ENCODE data around the gene PACSIN1. TPM values are rescaled to one million over a fixed set of nuclear protein-coding genes. Genes with fewer than 3 reads are reported as not detected.

Gene PACSIN1, protein sequence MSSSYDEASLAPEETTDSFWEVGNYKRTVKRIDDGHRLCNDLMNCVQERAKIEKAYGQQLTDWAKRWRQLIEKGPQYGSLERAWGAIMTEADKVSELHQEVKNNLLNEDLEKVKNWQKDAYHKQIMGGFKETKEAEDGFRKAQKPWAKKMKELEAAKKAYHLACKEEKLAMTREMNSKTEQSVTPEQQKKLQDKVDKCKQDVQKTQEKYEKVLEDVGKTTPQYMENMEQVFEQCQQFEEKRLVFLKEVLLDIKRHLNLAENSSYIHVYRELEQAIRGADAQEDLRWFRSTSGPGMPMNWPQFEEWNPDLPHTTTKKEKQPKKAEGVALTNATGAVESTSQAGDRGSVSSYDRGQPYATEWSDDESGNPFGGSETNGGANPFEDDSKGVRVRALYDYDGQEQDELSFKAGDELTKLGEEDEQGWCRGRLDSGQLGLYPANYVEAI
- 1.1 TPM for polyA plus RNA-seq (2012; ENCODE audit: insufficient read depth, insufficient read length)

DNA sequence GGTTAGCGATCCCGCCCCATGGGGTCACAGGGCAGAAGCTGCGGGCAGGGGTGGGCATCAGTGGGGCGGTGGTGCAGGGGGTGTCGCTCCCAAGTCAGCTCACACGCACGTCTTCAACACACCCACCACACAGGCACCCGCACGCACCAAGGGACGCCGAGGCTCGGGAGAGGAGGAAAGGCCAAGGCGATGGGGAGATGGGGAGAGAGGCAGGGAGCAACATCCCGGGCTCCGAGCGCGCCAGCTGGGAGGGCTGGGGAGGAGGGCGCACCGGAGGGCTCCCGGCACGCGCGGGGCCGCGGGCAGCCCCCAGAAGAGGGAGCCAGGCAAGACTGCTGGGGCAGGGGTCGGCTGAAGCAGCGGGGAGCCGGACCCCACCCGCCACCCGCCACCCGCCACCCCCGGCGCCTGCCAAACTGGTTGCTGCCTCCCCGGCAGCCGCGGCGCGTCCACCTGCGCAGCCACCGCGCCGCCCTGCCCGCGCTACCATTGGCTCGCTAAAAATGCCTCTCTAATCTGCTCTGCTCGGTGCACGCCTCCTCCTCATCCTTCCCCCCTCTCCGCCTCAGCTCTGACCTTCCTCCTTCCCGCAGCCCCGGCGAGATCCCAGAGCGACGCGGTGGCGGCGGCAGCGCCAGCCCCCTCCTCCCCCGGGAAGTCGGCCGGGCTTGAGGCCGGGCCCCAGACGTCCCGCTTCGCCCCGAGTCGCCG lies at the start of gene PACSIN1:
Gene PACSIN1, plus strand, starts transcription at position 546 of the 711 bp plus-strand sequence. CDS start 60,230 bp downstream, outside the sequence.
- peak within 1 kb of the TSS; percentile 27 for H3K4me3 ChIP-seq (ENCODE audit: low read length)
- DNase-seq (ENCODE audit: low read depth, low spot score) = no peak

DNA sequence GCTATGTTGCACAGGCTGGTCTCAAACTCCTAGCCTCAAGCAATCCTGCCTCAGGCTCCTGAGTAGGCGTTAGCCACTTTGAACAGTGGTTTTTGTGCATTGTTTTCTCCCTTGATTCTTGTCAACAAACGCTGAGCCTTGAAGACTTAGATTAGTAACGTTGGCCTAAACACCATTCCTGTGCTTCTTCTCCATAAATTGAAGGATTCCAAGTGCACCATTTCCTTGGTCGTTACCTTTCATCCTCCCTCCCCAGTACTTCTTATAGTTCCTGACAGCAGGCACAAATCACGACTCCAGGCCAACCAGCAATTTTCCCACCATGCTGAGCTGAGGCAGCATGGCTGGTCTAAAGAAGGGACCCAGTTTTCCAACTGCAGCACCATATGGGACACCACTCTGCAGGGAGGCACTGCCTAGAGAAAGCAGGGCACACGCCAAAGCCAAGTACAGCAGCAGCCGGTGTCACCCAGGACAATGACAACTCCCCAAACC lies 49.0 kb upstream of the PACSIN1 start:
- H3K4me3 ChIP-seq (ENCODE audit: low read length) = no peak overlapping the region
- DNase-seq (ENCODE audit: low read depth, low spot score) = no peak

DNA sequence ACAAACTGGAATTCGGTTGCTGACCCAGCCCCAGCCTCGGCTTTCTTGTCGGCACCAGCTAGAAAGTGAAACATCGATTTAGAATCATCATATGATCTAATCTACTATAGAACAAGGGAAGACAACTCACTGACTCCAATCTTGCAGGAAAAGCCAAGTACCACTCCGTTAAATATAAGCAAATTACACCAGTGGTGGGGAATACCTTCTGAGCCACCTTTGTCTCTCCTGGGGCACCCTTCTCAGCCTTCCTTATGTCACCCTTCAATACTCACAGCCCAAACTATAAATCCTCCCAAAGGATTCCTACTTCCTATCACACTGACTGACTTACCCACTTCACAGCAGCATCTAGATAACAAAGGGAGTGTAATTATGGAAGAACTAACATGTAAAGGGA lies 47.5 kb upstream of the PACSIN1 start:
- DNase-seq (ENCODE audit: low read depth, low spot score) = no peak
- no peak overlapping the region for H3K4me3 ChIP-seq (ENCODE audit: low read length)

DNA sequence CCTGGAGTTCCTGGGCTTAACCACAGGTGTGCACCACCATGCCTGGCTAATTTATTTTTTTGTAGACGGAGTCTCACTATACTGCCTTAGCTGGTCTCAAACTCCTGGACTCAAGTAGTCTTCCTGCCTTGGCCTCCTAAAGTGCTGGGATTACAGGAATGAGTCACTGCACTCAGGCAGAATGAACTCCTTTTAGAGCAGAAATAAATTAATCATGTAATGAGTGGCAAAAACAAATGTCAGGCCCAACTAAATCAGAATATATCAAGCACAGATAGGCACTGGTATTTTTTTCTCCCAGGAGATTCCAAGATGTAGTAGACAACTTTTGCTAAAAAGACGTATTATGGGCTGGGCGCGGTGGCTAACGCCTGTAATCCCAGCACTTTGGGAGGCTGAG lies 42.6 kb upstream of the PACSIN1 start:
- no peak for DNase-seq (ENCODE audit: low read depth, low spot score)
- H3K4me3 ChIP-seq (ENCODE audit: low read length) = no peak overlapping the region

DNA sequence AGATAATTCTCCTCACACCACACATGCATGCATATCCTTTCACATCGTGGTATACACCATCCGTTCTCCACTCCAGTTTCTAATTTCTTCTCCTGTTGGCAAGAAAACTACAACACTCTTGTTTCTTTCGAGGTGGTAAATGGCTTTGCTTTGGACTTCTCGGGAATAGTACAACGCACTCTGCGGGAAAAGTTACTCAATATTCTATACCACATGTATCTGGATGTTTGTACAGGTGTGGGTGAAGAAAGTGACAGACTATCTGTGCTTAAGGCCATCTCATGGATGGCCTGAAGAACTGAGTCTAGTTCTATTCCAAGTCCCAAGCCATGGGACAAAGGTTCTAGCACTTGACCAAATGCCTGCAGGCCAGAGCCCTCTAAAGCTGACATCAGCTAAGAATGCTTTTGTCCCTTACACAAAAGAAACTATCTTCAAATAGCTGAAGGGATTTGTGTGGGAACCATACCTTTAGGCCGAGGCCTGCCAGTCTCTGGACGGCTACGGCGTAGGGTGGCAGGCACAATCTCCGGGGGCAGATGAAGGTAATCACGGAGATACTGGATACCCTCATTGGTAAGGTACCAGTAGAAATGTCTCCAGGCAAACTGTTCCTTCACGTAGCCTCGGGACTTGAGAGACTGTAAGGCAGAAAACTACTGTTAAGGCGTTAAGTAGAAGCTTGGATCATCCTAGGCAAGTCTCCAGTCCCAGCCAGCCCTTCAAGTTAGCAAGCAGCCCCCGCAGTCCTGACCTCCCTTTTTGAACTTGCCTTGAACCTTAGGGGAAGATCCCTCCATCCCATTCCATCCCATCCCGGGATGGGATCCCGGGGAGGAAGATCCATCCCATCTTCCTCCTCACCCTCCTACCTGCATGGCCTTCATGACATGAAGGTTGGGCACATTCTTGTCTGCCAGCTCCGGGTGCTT lies 41.4 kb upstream of the PACSIN1 start:
- H3K4me3 ChIP-seq (ENCODE audit: low read length) = peak overlapping the region; percentile 99
- DNase-seq (ENCODE audit: low read depth, low spot score) = no peak

DNA sequence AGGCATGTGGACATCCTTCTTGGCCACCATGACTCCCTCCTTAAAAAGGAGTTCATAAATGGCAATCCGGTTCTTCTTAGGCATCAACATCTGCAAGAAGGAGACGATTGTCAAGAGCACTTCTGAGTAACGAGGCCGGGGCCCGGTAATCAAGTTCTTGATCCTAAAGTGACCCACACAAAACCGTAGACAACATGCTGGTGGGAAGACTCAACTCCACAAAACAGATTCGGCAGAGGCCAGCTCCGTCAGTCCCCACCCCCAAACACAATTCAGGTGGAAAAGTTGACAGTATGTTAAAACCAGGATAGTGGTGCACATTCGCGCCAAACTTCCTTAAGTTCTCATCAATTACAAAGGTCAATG lies 40.8 kb upstream of the PACSIN1 start:
- DNase-seq (ENCODE audit: low read depth, low spot score) = no peak
- H3K4me3 ChIP-seq (ENCODE audit: low read length) = peak overlapping the region; percentile 99

DNA sequence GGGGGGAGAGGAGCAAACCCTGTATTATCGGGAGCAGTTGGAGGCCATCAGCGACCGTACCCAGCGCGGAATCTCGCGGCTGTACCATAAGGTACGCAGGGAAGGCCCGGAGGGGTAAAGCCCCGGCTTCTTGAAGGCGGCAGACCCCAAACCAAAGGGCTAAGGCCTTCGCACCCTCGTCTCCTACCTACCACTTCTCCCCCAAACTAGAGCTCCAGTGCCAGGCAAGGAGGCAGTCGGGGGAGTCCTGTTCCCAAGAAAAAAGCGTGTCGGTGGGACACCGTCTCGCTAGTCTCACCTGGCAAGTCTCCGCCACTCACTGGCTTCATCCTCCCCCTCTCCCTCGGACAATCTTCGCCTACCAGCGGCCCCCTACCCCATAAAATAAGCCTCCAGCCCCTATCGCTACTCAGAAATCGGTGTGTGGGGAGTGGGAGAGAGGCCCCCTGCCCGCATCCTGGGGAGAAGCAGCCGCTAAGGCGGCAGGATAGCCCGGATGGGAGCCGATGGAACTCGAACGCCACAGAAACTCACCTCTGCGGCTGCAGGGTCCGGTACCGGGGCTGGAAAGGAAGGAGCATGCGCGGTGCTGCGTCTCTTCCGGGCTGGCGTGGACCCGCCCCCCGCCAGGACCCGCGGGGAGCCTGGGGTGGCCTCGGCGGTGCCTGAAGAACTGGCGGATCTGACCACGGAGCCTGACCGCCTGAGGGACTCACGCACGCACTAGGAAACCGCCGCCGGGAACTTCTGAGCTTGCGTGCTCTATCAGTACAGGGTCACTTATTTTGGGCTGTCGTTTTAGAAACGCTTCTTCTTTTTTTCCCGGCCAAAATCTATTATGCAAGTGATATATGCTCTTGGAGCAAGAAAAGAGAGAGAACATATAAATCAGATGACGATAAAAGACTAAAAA lies 40.1 kb upstream of the PACSIN1 start, which contains the start of gene RPS10:
Gene RPS10, minus strand, starts transcription at position 572 of the 913 bp plus-strand sequence. CDS start 848 bp downstream, outside the sequence.
- DNase-seq (ENCODE audit: low read depth, low spot score) = peak; percentile 78
- H3K4me3 ChIP-seq (ENCODE audit: low read length) = peak within 1 kb of the TSS; percentile 99

DNA sequence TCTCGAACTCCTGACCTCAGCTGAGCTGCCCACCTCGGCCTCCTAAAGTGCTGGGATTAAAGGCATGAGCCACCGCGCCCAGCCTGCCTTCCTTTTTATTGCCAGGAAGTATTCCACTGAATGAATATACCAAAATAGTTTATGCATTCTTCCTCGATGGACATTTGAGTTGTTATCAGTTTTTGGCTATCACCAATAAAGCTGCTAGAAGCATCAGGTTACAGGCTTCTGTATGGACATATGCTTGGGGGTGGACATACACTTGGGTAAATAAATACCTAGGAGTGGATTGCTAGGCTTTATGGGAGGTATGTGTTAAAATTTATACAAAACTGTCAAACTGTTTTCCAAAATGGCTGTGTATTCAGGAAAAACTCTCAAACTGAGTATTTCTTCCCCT lies 30.0 kb upstream of the PACSIN1 start:
- no peak overlapping the region for H3K4me3 ChIP-seq (ENCODE audit: low read length)
- no peak for DNase-seq (ENCODE audit: low read depth, low spot score)

DNA sequence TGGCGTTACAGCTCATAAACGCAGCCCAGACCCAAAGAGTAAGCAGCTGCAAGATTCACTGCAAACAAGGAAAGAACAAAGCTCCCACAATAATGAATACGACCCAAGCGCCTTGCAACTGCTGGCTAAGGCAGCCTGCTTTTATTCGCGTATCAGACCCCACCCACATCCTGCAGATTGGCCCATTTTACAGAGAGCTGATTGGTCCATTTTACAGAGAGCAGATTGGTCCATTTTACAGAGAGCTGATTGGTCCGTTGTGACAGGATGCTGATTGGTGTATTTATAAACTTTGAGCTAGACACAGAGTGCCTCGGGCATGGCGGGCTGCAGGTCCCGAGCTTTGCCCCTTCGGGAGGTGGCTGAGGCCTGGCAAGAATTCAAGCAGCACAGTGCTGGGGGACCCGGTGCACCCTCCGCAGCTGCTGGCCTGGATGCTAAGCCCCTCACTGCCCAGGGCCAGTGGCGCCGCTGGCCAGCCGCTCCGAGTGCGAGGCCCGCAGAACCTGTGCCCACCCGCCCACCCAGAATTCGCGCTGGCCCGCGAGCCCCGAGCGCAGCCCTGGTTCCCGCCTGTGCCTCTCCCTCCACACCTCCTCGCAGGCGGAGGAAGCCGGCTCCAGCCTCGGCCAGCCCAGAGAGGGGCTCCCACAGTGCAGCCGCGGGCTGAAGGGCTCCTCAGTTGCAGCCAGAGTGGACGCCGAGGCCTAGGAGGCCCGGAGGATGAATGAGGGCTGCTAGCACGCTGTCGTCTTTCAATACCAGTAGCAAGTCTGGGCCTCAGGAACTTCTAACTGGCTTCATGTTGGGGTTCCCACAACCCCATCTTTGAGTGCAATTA lies 28.9 kb upstream of the PACSIN1 start:
- DNase-seq (ENCODE audit: low read depth, low spot score) = no peak
- no peak overlapping the region for H3K4me3 ChIP-seq (ENCODE audit: low read length)

DNA sequence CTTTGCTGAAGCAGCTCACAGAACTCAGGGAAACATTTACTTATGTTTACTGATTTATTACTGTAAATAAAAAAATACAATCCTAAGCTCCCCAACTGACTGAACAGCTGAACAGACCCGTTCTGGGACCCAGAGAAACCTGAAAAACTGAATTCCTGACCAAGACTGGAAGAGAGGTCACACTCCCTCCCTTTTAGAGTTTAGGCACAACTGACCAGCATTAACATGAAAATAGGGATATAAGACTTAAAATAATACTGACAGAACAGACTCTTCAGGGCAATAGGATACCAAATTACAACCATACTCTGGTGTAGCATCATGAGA lies 28.3 kb upstream of the PACSIN1 start:
- no peak for DNase-seq (ENCODE audit: low read depth, low spot score)
- no peak overlapping the region for H3K4me3 ChIP-seq (ENCODE audit: low read length)

DNA sequence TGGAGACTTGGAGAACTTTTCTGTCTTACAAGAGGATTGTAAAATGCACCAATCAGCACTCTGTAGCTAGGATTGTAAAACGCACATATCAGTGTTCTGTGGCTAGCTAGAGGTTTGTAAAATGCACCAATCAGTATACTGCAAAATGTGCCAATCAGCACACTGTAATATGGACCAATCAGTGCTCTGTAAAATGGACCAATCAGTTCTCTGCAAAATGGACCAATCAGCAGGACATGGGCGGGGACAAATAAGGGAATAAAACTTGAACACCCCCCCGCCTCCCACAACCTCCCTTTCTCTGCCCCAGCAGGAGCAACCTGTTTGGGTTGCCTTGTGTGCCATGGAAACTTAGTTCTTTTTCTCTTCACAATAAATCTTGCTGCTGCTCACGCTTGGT lies 27.2 kb upstream of the PACSIN1 start:
- H3K4me3 ChIP-seq (ENCODE audit: low read length) = no peak overlapping the region
- no peak for DNase-seq (ENCODE audit: low read depth, low spot score)

DNA sequence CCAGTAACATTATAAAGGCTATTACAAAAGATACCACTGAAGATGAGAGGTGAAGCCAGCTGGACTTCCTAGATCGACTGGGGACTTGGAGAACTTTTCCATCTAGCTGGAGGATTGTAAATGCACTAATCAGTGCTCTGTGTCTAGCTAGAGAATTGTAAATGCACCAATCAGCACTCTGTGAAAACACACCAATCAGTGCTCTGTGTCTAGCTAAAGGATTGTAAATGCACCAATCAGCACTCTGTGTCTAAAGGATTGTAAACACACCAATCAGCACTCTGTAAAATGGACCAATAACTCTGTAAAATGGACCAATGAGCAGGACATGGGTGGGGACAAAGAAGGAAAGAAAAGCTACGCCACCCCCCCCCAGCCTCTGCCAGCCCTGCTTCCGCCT lies 26.4 kb upstream of the PACSIN1 start:
- no peak overlapping the region for H3K4me3 ChIP-seq (ENCODE audit: low read length)
- DNase-seq (ENCODE audit: low read depth, low spot score) = no peak

DNA sequence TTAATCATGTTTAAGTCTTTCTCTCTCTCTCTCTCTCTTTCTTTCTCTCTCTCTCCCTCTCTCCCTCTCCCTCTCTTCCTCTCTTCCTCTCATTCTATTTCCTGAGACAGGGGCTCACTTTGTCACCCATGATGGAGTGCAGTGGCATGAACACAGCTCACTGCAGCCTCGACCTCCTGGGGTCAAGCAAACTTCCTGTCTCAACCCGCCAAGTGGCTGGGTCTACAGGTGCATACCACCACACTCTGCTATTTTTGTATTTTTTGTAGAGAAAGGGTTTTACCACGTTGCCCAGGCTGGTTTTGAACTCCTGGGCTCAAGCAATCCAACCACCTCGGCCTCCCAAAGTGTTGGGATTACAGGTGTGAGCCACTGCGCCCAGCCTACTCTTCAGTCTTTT lies 24.4 kb upstream of the PACSIN1 start:
- no peak overlapping the region for H3K4me3 ChIP-seq (ENCODE audit: low read length)
- DNase-seq (ENCODE audit: low read depth, low spot score) = no peak

DNA sequence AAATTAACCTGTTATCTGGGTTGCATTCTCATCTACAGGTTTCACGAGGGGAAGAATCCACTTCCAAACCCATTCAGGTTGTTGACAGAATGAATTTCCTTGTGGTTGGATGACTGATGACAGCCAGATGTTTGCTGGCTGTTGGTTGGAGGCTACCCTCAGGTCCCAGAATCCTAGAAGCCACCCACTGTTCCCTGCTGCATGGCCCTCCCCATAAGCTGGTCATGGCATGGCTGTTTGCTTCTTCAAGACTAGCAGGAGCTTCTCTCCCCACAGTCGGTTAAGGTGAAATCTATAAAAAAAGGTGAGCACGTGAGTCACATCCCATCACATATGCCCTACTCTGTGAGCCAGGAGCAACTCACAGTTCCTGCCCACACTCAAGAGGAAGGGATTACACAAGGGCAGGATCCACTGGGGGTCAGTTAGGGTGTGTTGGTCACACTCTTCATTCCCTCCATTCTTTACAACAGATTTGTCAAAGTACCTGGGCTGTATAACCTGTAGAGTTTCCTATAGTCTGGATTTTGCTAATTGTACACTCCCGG lies 20.5 kb upstream of the PACSIN1 start:
- no peak for DNase-seq (ENCODE audit: low read depth, low spot score)
- no peak overlapping the region for H3K4me3 ChIP-seq (ENCODE audit: low read length)

DNA sequence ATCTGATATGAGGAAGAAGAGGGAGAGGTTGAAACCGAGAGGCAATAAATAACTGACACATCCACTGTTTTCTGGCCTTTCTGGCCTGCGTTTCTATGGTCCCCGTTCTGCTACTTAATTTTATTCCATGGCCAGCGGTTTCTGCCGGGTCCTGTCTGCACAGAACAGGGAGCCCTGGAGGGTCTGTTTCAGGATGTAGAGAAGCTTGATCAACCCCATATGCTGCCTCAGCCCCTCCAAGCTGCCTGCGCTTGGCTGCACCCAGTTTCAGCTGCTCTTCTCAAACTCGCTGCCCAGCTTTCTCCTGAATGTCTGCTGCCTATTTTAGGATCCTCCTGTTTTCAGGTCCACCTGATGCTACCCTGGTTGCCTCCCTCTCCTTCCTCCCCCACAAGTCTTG lies 18.5 kb upstream of the PACSIN1 start:
- no peak overlapping the region for H3K4me3 ChIP-seq (ENCODE audit: low read length)
- no peak for DNase-seq (ENCODE audit: low read depth, low spot score)

DNA sequence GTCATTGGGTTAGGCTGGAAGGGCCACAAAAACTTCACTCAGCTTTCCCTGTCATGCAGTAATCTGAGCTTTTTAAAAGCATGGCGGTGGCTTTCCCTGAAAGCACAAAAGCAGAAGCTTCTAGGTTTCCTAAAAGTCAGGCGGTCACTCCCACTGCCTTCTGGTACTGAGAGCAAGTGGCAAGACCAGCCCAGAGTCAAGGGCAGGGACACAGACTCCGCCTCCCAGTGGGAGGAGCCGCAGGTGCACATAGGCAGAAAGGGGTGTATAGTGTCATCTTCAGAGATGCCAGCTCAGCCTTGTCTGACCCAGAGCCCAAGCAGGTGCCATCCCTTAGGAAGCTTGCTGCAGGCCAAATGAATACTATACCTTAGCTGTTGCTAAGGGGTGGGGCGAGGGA lies 18.0 kb upstream of the PACSIN1 start:
- DNase-seq (ENCODE audit: low read depth, low spot score) = no peak
- no peak overlapping the region for H3K4me3 ChIP-seq (ENCODE audit: low read length)

DNA sequence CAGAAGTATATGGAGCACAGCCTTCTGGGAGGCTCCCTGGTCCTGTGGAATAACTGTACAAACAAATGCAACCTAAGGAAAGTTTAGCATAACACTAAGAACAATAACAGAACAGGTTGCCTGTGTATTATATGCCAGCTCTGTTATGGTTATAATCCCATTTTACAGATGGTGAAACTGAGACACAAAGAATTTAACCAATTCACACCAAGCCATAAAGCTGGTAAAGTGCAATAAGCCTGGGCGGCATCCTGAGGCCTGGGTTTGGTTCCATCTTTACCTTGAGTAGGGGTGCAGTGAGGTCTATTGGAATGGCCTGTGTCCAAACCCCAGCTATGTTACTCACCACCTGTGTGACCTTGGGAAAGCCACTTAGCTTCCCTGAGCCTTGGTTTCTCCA lies 14.7 kb upstream of the PACSIN1 start:
- no peak overlapping the region for H3K4me3 ChIP-seq (ENCODE audit: low read length)
- DNase-seq (ENCODE audit: low read depth, low spot score) = no peak
